IMR-90 (cell line): Measurements from ENCODE around the gene SMYD5.

Experiments used
- BHLHE40 ChIP-seq: fragments of 150-350 bp; IDR thresholded peaks from 2 replicates; pipeline ENCODE4 v1.6.1; 2016; ENCODE audit warnings: mild to moderate bottlenecking, low read depth, low read length
- CEBPB ChIP-seq: IDR thresholded peaks from 2 replicates; pipeline ENCODE4 v1.6.1; 2012; ENCODE audit warnings: low read depth, low read length, improper control_type of control experiment
- CHD1 ChIP-seq: IDR thresholded peaks from 2 replicates; pipeline ENCODE4 v1.6.1; 2012; ENCODE audit warnings: low read depth, low read length, improper control_type of control experiment
- MXI1 ChIP-seq: IDR thresholded peaks from 2 replicates; pipeline ENCODE4 v1.6.1; 2012; ENCODE audit warnings: low read depth, mild to moderate bottlenecking, low read length, moderate library complexity, borderline replicate concordance
- POLR2A ChIP-seq: IDR thresholded peaks from 2 replicates; pipeline ENCODE4 v1.6.1; 2012; ENCODE audit warnings: mild to moderate bottlenecking, low read depth, low read length
- RAD21 ChIP-seq: IDR thresholded peaks from 2 replicates; pipeline ENCODE4 v1.6.1; 2012; ENCODE audit warnings: low read length, improper control_type of control experiment
- RFX5 ChIP-seq: IDR thresholded peaks from 2 replicates; pipeline ENCODE4 v1.8.0; 2012; ENCODE audit warnings: low read depth, mild to moderate bottlenecking, low read length, moderate library complexity
- SMC3 ChIP-seq: fragments of 150-350 bp; IDR thresholded peaks from 2 replicates; pipeline ENCODE4 v1.6.1; 2016; ENCODE audit warnings: low read depth, mild to moderate bottlenecking, antibody characterized with exemption, low read length, moderate library complexity
- TF ChIP-seq, protein P1 (sequence below): conservative IDR thresholded peaks from 2 replicates; pipeline ENCODE4 v1.5.1; 2012; ENCODE audit warnings: mild to moderate bottlenecking, low read depth, low read length, improper control_type of control experiment
- TF ChIP-seq, protein P2 (sequence below): fragments of 150-350 bp; IDR thresholded peaks from 2 replicates; pipeline ENCODE4 v1.6.1; 2017; ENCODE audit warnings: mild to moderate bottlenecking, antibody characterized with exemption, low read length, low read depth

DNA sequence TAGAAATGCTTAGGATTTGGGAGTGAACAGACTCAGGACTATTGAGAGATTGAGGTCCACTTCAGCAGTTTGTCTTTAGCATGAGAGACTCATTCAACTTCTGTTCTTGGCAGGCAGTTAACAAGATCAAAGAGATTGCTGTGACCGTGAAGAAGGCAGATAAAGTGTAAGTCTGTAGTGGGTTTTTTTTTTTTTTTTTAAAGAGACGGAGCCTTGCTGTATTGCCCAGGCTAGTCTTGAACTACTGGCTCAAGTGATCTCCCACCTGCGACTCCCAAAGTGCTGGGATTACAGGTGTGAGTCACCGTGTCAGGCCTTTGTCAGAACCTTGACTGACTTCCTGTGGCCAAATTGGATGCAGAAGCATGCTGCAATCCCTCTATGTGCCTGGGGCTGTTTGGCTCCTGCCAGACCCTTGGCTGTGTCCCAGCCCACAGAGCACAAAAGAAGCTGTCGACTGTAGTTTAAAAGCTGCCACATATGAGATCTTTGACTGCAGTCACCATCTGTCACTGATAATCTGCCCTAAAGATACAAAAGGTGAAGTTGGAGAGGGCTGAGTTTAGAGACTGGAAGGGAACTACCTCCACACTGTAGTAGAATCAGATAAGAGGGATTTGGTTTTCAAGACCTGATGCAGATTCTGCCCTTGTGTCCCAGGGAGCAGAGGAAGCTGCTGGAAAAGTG lies 30.0 kb downstream of the SMYD5 start:
- TF ChIP-seq, protein P1, sequence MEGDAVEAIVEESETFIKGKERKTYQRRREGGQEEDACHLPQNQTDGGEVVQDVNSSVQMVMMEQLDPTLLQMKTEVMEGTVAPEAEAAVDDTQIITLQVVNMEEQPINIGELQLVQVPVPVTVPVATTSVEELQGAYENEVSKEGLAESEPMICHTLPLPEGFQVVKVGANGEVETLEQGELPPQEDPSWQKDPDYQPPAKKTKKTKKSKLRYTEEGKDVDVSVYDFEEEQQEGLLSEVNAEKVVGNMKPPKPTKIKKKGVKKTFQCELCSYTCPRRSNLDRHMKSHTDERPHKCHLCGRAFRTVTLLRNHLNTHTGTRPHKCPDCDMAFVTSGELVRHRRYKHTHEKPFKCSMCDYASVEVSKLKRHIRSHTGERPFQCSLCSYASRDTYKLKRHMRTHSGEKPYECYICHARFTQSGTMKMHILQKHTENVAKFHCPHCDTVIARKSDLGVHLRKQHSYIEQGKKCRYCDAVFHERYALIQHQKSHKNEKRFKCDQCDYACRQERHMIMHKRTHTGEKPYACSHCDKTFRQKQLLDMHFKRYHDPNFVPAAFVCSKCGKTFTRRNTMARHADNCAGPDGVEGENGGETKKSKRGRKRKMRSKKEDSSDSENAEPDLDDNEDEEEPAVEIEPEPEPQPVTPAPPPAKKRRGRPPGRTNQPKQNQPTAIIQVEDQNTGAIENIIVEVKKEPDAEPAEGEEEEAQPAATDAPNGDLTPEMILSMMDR = no peak
- TF ChIP-seq RAD21 (no peak), CEBPB (peak; percentile 22; the same call in 1 of the 2 replicates), POLR2A (no peak), MXI1 (no peak), BHLHE40 (no peak), CHD1 (no peak), SMC3 (no peak), RFX5 (no peak)
- TF ChIP-seq, protein P2, sequence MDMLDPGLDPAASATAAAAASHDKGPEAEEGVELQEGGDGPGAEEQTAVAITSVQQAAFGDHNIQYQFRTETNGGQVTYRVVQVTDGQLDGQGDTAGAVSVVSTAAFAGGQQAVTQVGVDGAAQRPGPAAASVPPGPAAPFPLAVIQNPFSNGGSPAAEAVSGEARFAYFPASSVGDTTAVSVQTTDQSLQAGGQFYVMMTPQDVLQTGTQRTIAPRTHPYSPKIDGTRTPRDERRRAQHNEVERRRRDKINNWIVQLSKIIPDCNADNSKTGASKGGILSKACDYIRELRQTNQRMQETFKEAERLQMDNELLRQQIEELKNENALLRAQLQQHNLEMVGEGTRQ = no peak
